ENCODE data around the gene MECR.
A peak's percentile ranks its signal among the peaks of the same experiment; 100 is the strongest.
"Not testable (repeated sequence)": the region's sequence is repeated elsewhere in the genome, so short reads cannot be mapped to it uniquely, and the experiment has no call there.

The MECR gene

DNA sequence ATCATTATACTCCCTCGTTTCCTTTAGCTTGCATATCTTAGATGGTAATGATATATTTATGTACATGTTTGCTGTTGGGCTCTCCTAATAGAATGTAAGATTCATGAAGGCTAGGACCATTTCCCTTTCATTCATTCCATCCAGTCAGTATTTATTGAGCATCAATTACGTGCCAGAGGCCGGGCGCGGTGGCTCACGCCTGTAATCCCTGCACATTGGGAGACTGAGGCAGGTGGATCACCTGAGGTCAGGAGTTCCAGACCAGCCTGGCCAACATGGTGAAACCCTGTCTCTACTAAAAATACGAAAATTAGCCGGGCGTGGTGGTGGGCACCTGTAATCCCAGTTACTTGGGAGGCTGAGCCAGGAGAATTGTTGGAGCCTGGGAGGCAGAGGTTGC lies 4.1 kb upstream of the MECR start:
- DNase-seq = not testable (repeated sequence)

DNA sequence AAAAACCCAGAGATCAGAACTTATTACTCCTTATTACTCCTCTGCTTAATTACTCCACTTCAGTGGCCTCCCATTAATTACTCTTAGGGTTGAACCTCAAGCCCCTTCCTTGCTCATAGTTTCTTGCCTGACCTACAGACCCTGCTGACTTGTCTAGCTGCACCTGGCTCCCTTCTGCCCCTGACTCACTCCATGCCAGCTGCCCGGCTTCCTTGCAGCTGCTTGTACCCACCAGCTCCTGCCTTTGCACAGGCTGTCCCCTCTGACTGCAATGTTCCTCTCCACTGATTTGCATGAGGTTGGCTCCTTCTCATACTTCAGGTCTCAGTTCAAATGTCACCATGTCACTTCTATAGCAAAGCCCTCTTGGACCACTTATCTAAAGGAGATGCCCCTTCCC lies 3.7 kb upstream of the MECR start:
- no peak for DNase-seq

DNA sequence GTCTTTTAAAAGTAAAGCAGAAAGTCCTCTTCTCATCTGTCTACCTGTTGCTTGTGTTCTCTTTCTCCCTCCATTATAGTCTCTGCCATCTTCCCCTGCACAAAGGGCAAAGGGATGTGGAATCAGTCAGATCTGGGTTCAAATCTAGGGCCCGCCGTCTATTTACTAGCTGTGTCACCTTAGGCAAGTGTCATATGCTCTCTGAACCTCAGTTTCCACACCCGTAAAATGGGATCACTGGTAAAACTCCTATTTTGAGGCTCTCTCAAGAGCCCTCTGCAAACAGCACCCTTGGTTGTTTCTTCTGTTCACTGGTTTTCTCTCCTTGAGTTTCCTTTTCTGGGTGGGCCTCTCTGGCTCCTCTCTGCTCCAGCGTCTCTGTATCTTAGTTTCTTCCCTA lies 3.0 kb upstream of the MECR start:
- DNase-seq = no peak

DNA sequence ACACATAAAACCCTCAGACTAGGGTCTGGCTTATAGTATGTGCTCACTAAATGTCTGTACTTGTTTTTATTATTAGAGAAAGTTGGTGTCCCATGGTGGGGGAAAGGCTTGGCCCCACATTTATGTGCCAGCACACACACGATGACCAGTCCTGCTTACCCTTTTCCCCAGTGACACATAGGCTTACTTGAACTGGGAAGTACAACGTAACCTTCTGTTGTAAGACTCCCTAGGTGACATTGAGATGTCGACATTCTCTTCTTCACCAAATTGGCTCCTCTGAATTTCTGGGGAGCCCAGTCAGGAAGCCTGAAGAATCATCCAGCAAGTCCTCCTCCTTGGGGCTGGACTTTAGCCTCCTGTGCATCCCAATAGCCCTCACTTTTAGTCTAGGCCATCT lies 1.7 kb upstream of the MECR start:
- no peak for DNase-seq

DNA sequence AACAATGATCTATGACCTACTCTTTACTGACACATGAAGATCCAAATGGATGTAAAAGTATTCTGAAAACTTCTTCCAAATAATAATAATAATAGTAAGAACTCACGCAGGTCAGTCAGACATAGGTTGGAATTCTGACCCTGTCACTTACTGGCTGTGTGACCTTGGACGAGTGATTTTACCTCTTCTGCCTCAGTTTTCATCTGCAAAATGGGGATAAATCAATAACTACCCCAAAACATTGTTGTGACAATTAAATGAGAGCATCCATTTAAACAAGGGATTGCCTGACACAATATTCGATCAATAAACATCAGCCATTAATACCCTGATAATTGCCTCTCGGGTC lies 556 bp downstream of the MECR start:
- no peak for DNase-seq

DNA sequence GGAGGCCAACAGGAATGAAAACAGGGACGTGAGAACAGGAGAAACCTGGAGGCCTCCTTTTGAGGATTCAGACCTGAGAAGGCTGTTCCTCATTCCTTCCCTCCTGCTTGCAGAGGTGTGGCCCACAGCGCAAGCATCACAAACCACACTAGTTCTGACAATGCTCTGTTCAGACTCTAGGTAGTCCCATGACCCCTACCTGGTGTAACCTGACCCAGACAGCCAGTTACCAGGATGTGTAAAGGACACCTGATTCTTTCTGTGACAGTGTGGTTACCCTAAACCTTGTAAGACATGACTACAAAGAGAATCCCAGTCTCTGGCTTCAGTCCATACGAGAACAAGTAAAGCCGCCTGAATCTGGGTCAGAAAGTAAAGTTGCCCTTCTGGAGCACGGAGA lies 3.2 kb downstream of the MECR start:
- no peak for DNase-seq

DNA sequence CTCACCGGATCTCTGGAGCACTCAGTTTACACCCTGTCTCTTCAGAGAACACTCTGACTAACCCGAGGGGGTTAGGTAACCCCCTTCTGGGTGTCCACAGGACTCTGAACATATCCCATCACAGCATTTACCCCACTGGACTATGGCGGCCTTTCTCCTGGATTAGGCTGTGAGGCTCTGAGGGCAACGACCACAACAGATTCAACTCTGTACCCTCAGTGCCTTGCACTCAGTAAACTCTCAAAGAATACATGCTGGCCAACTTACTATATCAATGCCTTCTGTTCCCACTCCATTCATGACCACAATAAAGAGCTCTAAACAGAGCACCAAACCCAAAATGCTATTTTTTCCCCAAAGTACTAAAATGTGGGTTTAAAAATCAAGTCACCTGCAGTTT lies 5.4 kb downstream of the MECR start:
- no peak for DNase-seq

DNA sequence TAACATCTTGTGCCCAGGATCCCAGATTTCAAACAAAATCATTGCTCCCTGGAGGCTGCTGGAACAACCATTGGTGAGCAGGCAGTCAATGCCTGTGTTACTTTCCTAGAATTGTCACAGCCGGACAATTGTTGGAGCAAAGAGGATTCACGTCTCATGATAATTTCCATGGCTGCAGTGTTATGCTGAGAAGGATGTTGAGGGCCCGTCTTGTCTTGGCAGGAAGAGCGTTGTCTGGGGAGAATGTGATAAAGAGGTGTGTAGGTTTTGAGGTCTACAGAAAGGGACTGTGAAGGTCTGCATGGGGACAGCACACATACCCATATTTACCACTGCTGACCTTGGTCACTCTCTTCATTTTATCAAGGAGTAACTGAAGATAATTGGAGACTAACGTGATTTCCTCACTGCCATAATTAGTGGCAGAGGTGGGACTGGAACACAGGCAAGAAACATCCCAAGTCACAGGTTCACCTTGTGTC lies 6.3 kb downstream of the MECR start:
- DNase-seq = no peak

DNA sequence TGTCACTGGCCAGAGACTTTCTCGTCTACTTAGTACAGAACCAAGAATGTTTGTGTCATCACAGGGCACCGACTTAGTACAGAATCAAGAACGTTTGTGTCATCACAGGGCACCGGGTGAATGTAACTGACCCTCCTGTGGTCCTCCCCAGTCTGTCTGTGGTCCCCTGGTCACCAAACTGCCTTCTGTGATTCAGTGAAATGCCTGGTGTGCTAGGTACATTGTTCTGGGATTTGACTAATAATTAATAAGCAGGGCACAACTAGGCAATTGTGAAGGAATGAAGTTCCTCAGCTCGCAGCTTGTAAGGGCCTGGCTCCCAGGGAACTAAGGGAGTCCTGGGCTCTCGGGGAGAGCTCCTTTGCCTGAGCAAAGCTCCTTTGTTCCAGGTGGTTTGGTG lies 7.2 kb downstream of the MECR start:
- DNase-seq = no peak

DNA sequence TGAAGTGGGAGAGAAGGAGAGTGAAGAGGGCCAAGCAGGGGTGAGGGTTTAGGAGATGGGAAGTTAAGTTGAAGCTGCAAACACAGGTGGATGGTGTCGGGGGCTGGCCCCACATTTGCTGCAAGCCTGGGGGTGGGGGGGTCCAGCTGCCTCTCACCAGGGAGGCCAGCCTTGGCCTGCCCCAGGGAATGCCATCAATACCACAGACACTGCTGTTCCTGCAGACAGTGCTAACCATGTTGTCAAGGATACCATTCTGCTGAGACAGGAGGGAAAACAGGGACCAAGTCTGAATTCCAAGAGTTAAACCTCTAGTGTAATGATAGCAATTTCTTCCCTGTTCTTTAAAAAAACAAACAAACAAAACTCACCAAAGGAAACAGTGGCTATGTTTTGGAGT lies 8.0 kb downstream of the MECR start:
- DNase-seq = no peak

DNA sequence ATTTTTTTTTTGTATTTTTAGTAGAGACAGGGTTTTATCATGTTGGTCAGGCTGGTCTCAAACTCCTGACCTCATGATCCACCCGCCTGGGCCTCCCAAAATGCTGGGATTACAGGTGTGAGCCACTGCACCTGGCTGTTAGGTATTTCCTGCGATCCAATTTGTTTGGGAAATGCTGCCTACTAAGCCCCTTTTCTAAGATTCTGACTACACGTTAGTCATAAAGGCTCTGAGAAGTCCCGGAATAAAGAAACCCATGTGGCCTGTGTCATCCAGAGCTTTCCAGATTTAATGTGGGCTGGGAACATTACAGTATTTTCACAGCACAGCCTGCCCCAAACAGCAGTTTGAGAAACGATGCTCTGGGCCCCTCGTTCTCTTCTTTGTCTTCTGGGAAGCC lies 8.5 kb downstream of the MECR start:
- DNase-seq = not testable (repeated sequence)

DNA sequence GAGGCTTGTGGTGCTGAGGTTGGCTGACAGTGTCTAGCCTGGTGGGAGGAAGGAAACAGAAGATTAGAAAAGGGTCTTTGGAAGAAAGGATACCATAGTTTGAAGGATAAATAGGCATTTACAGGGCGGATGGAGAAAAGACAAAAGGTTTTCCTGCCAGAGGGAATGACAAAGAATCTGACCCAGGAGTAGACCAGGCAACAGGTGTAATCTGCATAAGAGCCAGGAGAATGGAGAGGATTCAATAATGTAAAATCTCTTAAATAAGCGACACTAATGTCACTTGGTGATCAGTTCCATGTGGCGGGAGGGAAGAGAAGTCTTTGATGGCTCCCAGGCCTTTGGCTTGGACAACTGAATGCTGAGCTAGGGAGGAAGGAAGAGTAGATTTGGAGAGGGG lies 9.4 kb downstream of the MECR start:
- DNase-seq = no peak

DNA sequence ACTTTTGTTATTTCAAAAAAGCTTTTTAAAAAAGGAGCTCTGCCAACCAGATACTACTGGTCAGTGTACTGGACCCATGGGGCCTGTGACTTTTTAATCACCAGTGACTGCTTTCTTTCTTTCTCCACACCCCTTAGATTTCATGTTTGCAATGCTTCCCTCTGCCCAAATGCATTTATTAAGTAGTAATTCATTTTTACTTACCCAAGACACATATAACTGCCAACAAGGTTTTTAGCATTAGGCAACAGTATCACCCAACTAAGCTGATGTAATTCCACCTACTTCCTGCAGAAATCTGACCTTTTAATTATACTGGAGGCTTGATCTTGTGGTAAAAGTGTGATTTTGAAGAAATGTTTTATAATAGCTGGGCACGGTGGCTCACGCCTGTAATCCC lies 12.5 kb downstream of the MECR start:
- no peak for DNase-seq

DNA sequence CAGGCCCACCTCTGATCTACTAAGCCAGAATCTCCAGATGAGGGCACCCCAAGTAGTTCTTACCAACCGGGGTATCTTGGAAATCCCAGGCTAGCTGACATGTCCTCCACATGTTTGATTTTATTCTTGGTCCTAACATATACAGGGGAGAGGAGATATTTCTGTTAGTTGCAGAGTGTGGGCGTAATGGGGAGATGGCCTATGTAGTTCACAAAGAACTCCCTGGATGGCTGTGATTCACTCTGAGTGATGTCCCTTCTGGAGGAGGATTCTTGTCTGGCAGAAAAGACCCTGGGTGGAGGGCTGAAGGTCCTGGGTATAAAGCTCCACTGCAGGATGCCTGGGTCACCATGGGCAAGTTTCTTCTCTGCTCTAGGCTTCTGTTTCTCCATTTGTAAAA lies 13.1 kb downstream of the MECR start:
- no peak for DNase-seq

DNA sequence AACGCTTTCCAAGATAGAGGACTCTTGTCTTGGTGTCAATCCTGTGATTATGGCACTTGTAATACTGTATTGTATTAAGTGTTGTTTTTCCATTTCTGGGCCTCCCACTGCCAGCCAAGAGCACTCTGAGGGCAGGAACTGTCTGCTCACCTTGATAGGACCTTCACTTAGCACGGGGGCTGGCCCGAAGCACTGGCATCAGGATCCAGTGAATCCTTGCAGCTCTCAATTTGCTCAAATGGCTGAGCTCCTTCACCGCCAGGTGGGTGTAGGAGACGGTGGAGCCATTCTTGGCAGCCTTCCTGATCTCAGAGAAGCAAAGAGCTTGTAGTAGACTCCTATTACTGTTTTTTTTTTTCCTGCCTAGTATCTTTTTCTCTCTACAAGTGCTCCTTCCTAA lies 17.7 kb downstream of the MECR start:
- DNase-seq = no peak

DNA sequence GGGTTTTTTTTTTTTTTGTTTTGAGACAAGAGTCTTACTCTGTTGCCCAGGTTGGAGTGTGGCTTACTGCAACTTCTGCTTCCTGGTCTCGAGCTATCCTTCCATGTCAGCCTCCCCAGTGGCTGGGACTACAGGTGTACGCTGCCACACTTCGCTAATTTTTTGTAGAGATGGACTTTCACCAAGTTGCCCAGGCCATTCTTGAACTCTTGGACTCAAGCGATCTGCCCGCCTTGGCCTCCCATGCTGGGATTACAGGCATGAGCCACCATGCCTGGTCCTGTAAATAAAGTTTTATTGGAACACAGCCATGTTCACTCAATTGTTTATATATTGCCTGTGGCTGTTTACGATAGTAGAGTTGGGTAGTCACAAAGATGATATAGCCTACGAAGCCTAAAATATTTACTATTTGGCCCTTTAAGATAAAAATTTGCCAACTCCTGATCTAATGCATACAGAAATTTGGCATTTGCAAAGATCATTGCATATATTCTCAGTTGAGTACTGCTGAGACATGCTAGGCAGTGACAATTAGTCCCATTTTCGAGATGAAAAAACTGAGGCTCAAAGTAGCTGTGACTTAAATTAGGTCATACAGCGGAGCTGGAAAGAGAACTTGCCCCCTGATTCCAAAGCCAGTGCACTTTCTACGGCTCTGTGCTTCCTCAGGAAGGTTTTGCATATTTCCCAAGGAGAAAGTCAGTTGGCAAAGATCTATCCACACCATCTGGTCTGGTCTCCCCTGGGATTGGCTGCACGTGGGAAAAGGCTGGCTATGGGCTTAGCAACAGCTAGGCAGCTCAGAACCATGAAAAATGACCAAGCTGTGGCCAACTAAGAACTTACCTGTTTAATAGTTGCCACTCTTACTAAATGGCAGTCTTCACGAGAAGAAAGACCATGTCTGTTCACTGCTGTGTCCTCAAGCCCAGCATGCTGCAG lies 19.4 kb downstream of the MECR start:
- DNase-seq = no peak

DNA sequence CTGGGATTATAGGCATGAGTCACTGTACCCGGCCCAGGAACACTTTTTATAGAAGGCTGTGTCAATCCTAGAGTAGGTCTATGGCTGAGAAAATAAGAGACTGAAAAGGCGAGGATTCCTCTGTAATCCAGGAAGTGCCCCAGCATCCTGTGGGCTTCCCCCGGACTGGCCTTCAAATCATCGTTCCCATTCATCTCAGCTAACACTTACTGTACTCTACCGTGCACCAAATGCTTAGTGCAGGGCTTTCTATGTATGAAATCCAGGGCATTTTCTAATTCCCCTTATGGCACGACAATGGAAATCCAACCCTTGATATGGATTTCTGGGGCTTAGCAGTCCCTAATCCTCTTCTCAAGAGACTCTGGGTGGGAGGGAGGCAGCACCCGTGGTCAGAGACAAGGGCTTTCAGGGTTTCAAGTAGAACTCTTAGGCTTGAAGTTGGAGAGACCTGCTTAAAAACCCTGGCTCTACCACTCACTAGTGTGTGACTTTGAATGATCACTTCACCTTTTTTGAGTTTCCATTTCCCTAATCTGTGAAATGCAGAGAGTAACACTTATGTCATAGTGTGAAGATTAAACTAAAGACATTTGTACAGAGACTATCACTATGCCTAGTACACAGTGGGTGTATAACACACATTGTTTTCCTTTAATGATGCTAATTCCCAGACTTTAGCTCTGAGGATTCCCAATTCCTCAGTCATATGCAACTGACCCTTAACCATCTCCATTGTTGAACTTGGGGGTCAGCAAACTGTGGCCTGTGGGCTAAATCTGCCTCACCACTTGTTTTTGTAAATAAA lies 20.3 kb downstream of the MECR start:
- no peak for DNase-seq

DNA sequence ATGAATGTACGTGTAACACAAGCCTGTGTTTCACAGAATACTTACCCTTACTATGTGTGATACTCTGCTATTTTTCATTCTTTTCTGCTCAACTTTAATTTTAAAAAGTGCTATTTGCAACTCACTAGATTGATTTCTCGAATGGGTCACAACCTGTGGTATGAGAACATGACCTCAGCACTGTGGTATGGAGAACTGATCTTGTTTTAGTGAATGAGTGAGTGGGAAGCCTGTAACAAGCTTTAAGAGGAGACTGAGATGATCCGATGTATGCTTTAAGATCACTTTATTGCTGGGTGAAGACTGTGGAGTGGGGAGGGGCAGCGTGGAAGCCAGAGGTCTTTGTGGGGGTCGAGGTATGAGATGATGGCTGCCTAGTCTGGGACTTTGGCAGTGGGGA lies 21.6 kb downstream of the MECR start:
- DNase-seq = no peak

DNA sequence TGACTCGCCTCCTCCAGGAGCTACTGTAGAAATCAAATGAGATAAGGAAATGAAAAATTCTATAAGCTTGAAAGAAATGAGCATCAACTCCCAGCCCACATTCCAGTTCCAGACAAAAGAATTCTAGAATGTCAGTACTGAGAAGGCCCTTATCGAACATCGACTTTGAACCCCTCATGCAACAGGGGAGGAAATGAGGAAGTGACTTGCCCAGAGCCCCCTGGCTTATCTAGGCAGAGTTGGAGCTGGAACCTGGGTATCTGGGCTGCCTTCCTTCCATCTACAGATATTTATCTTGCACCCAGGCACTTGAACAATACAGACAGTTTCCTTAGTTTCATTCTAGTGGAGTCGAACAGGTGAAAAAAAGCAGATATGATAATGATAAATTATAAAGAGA lies 22.3 kb downstream of the MECR start:
- DNase-seq = no peak

DNA sequence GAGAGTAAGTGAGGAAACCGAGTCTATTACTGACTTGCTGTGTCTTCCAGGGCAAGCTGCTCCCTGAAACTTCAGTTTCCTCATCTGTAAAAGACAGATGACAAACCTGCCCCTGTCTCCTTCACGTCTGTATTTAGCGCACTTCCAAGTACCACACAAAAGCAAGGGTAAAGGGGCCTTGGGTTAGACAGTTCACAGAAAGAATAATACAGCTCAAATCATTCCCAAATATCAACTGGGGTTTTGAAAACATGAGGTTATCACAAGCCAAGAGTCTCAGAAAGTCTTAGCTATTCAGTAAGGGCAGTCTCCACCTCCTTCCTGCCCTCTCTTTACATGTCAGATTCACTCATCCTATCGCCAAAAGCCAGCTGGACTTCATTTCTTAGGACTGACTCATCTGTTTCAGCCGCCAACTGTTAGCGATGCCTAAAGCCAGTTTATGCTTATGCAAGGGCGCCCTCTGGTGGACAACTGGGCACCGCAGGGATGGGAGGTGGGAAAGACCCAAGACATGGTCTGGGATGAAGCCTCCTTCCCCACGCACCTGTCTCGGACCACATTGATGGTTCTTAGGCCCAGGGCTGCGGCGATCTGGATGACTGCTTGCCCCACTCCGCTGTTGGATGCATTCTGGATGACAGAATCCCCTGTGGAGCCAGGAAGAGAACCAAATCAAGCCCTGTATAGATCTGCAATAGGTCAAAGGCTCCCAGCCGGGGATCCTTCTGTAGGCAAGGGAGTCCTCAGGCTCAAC lies 28.0 kb downstream of the MECR start:
- DNase-seq = peak; percentile 94

DNA sequence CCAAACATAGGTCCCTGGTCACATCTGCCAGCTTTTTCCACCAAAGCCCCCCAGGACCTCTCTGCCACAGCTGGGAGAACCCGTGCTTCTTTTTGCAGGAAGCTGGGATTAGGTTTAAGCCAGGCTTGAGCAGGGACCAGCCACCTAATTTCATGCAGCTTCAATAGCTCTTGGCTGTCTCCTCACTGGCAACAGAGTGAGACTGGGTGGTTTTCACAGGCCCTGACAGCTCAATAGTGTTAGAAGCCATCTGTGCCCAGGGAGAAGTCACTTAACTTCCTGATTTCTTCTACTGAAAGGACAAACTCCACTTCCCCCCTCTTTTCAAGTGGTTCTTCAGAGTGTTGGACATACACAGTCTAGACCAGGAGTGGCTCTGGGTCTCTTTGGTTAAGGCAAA lies 28.7 kb downstream of the MECR start:
- DNase-seq = no peak

DNA sequence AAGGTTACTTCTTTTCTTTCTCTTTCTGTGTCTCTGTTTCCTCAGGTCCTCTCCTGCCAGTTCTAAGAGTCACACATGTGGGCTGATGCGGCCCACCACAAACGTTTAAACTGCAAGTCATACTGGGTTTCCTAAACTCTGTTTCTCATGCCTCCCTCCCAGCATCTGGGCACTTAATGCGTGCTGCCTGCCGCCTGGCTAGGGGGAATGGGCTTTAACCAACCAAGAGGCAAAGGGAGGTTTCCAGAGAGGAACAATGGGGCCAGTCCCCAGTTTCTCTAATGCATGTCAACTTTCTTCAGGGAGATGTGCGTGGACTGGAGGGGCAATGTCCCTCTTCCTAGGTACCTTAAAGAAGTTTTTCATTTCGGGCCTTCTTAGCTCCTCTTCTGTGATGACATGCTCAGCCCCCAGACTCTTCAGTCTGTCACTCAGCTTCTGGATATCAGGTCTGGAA lies 29.1 kb downstream of the MECR start:
- no peak for DNase-seq

DNA sequence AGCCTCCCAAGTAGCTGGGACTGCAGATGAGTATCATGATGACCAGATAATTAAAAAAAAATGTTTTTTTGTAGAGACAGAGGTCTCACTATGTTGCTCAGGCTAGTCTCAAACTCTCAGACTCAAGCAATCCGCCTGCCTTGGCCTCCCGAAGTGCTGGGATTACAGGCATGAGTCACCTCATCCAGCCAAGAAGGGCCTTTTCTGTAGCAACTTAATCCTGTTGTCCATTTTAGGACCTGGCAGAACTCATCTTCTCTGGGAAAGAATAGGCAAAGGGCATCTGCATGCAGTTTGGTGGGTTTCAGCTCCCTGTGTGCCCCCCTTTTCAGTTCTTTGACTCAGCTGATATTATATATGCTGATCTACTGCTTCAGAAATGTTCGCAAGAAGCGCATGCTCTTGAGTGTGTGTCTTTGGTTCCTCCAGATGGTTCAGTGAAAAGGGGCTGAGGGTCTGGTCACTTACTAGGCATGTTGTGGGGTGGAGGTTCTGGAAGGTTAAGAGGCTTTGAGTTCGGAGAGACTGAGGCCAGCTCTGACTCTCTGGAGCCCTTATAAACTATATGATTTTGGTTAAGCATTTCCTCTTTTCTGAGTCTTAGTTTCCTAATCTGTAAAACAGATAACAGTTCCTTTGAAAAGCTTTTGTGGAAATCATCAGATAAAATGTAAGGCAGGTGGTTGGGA lies 29.7 kb downstream of the MECR start:
- no peak for DNase-seq

All from activated gamma-delta T cell treated with Interleukin-2 at 50 U/mL for 16 hours (primary cell).